SW480 (cell line): Measurements from ENCODE around the gene PRPF19.

Experiments used
- DNase-seq: peaks from one replicate; pipeline ENCODE4 v3.0.0-alpha.2; 2016; ENCODE audit warnings: low spot score

Gene PRPF19

DNA sequence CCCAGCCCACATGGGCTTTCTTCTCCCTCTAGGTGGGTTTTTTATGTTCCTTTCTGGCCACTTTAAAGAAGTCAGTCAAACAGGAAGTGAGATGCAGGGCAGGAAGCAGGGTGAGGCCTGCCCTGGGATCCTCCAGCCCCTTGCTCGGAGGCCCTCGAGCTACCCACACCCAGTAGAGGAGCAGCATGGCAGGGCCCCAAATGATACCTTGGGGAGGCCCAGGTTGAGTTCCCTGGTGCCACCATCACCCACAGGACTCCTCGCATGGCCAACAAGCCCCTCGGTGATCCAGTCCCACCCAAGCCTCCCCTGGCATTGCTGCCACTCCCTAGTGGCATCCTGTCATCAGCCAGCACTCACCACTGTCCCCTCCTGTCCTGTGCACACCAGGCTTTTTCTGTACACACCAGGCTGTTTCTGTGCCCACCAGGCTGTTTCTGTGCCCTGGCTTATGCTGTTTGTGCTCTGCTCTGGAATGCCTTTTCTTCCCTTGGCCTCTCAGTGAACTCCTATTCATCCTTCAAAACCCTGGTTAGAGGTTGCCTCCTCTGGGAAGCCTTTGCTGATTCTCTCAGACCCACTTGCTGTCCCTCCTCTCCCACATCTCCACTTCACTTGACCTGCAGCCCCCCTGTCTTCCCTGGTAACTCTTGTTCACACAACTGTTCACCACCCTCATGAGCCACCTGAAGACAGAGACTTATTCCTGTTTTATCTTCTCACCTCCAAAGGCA is 47.5 kb downstream of the PRPF19 start:
- DNase-seq: no peak

DNA sequence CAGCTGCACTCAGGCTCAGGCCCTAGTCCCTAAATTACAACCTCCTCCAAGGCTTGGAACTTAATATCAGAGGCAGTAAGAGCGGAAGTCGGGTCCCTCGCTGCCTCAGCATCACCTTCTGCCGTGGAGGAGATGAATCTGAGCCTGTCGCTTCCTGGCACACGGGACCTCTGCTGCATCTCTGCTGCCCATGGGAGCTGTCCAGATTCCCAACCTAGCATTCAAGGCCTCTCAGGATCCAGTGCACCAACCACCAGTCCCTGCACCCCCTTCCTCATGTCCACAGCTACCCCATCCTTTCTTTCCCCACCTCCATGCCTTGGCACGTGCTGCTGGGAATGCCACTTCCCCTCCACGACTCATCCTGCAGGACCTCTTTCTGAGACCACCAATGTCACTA is 48.1 kb downstream of the PRPF19 start:
- no peak for DNase-seq

DNA sequence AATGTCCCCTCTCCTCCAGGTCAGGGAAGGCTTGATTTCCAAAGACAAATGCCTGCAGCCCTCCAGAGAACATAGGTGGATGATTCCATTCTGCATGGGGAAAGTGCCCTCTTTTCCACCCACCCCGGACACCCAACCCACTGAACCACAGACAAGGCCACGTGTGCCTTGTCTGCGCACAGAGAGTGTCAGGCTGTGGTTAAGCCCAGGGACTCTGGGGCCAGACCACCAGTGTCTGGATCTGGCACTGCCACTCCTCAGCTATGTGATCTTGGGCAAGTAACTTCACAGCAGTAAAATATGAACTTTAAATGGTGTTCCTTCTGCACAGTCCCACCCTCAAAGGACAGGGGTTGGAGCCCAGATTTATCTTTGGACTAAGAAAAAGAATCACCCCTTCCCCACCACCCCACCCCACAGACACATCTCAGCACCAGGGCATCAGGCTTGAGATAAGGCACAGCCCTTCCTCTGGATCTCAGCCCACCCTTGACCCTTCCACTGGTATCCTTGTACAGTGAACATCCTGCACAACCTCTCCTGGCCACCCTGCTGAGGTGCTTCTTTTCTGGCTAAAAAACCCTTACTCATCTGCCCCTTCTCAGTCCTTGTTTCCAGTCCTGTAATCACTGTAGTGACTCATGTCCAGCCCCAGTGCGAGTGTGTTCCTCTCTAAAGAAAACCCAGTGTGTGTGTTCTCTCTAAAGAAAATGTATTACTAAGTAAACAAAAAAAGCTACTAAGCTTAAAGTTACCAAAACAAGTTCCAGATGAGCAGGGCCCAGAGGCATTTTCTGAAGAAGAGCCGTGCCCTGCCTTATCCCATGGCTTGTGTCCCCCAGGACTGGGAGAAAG is 48.8 kb downstream of the PRPF19 start:
- DNase-seq: no peak

DNA sequence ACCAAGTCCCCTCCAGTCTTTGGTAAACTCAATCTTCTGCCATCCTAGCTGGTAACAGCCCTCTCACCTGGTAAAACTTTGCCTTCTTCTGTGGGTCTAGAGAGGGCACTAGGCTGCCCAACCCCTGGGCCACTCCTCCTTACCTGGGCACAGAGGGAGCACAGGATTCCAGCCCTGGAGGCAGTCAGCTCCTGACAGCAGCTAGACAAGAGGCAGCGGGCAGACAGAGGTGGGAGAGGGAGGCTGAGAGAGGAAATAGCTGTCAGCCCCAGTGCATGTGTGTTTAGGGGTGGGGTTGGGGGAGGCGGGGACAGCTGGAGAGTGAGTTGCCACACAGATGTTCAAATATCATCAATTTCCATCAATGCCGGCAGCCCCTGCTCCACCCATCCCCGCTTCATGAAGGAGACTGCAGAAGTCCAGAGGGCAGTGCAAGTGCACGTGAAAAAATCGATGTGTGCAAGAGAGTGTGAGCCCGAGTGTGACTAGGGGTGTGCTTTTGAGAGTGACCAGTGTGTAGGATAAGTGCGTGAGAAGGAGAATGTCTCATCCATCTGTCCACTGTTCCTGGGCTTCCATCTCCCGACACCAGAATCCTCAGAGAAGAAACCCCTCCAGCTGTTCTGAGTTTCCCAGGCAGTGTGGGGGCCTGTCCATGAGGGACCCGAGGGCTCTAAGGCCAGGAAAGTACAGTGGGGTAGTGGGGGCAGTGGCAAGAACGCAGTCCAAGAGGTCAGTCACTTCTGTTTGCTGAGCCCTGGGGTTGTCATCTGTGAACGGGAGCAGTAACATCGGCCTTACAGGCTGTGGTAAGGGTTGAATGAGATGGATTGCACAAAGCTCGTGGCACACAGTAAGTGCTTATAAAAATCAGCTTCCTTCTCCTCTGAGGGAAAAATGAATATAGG is 50.4 kb downstream of the PRPF19 start, which contains the start of gene PTGDR2:
Gene PTGDR2 (minus strand): TSS at position 225 of the 908 bp plus-strand sequence. CDS start 2,228 bp downstream, outside the sequence.
- no peak for DNase-seq

DNA sequence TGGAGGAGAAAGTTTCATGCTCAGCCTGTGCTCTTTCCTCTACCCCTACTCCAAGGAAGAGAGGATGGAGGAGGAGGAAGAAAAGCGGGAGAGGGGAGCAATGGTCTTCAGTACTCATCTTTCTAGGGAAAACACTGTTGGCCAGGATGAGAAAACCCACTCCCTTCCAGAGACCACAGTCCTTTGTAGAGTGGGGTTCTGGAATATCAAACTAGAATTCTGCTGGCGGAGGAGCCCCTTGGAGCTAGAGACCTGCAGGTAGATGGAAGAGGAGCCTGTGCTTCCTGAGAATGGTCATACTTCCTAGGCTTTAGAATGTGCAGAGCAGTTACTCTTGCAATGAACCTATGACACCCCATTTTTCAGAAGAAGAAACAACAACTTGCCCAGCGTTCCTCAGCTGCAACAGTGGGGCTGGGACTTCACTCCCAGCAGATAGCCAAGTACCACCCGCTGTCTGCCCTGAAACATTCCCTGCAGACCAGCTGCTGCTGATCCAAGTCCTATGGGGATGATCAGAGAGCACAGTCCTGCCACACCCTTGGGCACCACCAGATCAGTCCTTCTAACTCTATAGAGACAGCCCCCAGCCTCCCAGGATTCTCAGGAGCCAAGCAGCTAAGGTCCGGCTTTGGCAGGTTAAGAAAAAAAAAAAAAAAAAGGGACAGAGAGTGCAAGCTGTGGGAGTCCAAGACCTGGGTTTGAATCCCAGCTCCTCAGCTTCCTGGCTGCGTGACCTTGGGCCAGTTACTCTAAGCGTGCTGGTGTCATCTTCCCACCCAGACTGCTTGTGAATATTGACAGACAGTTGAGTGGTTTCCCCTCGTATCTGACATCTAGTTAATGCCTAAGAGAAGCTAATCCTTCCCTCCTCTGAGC is 51.3 kb downstream of the PRPF19 start:
- DNase-seq: no peak

DNA sequence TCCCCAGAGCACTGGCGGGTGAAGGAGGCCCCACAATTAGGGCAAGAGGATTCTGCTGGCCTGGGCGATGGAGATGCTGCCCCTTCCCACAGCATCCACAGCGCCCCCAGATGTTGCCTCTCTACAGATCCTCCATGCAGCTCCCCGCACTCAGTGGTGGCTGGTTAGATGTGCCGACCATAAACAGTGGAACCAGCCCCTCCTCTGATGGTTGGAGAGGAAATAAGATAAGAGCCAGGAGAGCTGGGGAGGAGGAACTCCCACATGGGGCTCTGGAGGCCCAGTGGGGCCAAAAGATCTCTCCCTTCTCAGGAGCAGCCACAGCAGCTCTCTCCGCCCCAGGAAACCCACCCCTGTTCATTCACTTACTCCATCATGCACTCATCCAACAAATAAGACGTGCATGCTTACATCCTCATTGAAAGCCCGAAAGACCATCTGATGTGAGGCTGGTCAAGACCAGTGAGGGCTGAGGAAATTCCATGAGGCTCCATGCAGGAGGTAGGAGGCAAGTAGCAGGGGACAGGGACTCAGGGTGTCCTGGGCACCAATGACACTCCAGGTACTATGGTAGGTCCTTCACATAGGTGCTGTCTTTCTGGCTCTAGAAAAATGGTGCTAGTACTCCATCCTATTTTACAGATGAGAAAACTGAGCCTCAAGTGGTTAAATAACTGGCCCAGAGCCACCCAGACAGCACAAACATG is 52.1 kb downstream of the PRPF19 start:
- DNase-seq: no peak

DNA sequence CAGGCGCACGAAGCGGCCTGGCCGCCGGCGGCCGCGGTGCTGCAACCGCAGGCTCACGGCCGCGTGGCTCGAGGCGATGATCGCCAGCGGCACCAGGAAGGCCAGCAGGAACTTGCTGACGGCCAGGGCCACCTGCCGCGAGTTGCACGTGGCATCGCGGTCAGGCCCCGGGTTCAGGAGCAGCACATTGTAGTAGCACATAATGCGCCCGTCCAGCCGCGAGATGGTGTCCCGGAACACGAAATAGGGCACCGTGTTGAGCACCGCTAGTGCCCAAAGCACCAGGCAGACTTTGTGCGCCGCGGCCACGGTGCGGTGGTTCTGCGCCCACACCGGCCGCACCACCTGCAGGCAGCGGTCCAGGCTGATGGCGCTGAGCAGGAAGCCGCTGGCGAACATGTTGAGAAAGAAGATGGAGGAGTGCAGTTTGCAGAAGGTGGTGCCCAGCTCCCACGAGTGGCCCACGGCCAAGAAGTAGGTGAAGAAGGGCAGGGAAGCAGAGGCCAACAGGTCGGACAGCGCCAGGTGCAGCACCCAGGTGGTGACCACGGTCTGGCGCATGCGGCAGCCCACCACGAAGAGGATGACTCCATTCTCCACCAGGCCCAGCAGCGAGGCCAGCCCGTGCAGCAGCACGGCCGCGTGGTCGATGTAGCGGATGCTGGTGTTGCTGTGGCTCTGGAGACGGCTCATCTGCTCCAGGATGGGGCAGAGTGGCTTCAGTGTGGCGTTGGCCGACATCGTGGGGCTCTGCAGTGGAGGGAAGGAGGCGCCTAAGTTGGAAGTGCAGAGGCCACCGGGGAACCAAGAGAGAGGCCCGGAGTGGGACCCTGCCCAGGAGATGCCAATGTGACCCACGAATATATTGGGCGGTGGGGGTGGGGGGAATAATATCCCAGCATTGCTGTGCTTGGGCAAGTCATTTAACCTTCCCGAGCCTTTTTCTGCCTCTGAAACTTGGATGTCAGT is 53.1 kb downstream of the PRPF19 start:
- DNase-seq: no peak

DNA sequence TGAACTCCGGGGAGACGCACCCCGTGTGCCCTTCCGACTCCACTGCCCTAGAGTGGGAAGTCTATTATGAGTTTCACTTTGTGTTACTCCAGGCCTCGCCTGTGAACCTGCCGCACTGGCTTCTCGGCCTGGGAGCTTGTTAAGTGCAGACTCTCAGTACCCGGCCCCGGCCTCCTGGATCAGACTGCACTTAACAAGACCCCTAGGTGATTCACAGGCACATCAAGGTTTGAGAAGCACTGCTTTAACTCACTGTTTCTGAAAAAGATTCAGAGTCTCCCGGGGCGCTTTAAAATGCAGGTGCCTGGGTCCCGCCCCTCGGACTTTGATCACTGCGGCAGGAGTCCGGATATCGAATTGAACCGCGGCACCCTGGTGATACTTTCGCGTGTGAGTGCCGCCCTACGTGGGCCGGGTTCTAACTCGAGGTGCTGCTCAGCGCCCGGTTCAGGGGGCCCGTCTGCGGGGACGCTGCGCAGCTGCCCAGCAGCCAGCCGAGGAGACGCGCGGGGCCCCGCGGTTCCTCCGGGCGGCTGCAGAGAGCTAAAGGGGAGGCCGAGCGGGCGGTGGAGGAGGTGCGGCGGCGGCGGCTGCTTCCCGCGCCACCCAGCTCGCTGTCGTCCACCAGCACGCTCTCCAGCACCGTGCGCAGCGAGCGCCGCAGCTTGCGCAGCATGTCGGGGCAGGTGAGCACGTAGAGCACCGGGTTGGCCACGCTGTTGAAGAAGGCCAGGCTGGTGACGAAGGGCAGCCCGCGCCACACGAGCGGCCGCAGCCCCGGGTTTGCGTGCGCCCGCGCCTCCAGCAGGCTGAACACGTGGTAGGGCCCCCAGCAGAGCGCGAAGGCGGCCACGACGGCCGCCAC is 54.0 kb downstream of the PRPF19 start:
- DNase-seq: peak; percentile 61

DNA sequence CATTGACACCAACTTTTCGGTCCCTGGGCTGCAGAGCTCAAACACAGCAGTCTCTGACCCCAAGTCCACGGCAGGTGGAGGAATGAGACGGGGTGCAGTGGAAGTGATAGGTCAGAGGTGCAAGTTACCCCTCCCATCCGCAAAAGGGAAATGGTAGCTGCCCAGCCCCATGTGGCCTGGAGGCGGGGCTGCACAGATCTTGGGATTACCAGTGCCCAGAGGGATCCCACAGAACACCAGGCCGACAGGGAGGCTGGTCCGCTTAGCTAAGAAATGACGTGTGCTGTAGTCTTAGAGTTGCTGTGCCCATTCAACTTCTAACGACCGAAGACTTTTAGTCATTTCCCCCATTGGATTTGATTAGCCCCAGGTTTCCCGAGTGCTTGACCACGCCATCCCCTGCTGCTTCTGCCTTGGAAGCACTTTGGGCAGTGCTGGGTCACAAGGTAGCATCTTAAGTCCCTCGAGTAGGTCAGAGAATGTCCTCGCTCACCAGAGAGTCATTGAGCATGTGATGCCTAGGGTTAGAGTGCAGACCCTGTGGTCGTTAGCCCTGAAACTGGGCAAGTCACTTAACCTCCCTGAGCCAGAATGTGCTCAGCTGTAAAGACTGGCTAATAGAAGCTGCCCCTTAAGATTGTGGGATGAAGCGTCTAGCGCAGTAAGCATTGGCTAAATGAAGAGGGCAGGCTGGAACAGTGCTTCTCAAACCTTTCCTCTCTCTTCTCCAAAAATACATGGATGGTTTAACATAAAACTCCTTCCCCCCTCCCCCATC is 54.9 kb downstream of the PRPF19 start:
- no peak for DNase-seq

DNA sequence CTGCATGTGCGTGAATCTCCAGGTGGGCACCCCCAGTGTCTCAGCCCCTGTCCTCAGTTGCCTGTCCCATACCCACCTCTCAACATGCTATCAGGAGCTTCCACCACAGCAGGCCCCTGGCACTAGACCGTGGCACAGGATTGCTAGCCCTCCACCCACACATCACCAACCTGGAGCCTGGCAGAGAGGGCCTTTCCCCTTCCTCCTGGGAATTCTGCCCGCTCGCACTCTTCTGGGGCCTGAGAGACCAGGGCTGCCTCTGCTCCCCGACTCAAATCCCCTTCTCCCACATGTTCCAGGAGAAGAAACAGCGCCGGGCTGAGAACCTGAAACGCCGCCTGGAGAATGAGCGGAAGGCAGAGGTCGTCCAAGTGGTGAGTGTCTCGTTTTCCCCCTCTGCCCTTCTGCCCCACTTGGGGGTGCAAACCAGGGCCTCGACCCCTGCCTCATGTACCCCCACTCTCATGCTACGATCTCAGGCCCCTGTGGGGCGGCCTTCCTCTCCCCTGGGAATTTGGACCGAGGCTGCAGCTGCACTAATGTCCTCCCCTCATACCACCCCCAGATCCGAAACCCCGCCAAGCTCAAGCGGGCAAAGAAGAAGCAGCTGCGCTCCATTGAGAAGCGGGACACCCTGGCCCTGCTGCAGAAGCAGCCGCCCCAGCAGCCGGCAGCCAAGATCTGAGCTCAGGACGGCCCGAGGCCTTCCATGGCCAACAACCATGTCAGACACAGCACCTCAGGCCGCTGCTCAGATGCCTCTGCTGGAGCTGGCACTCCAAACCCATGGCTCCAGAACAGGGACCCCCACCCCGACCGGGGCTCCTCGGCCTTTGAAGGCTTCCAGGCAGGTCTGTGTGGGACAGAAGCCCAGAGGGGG is 56.5 kb downstream of the PRPF19 start:
- no peak for DNase-seq

DNA sequence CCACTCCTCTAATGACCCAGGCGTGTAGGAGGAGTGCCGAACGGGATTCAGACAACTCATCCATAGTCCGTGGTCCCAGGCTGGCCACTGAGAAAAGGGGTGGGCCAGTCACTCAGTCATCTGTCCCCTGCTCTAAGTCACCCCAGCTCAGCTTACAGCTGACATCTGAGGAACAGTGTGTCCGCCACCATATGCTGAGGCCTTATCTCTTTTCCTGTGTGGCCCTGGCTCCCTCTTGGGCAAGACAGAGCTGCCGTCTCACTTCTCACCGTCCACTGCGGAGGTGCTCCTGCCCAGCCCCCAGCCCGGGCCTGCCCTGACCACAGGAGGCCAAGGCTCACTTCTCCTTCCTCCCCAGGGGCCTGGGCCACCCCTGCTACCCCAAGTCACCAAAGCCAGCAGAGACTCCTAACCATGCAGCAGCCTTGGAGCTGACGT is 57.7 kb downstream of the PRPF19 start:
- DNase-seq: no peak

DNA sequence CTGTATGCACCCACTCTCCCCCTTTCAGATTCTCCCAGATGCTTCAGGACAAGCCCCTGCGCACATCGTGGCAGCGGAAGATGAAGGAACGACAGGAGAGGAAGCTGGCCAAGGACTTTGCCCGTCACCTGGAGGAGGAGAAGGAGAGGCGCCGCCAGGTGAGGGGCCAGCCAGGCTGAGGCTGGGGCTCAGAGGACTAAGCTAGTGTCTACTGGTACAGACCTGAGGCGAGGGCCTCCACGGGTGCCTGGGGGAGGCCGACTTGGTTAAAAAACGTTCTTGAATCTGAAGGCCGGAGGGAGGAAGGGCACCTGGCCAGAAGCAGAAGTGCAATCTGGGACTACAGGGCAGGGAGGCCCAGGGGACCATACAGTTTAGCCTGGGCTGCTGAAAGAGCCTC is 58.5 kb downstream of the PRPF19 start:
- DNase-seq: no peak

DNA sequence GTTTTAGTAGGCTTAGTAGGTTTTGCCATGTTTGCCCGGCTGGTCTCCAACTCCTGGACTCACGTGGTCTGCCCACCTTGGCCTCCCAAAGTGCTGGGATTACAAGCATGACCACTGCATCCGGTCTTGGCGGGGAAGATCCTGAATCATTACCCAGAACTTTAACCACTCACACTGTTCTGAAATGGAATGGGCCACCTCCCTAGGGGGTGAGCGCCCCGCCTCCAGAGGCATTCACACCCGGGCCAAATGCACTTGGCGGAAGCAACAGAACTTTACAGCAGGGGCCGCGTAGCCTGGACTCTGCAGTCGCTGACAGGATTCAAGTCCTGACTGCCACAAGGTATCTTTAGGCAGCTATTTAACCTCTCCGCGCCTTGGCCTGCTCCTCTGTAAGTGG is 59.1 kb downstream of the PRPF19 start:
- no peak for DNase-seq

DNA sequence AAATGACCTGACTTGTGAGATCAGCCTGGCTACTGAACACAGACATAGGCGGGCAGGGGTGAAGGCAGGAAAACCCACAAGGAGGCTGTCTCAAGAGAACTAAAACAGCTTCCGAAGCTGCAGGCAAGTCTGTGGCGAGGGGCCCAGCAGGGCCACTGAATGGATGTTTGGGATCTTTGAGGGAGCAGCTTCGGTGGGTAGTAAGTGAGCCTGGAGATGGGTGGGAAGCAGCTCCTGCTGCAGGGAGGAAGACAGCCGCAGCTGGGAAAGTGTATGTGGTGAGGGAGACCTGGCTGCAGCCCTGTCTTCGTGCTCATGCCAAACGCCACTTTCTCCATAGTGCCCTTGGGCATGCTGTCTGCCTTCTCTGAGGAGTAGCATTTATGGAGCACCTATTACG is 61.0 kb downstream of the PRPF19 start:
- DNase-seq: no peak

DNA sequence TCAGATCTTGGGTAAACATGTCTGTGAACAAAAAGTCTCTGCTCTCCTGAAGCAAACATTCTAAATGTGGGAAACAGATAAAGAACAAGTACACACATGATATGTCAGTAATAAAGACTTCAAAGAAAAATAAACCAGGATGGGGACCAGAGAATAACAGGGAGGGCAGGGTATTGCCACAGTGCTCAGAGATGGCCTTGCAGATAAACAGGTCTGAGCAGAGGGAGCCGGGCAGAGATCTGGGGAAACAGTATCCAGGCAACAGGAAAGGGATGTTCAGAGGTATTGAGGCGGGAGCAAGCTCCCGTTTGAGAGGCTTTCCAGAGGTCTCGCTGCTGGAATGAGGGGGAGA is 61.5 kb downstream of the PRPF19 start:
- no peak for DNase-seq

DNA sequence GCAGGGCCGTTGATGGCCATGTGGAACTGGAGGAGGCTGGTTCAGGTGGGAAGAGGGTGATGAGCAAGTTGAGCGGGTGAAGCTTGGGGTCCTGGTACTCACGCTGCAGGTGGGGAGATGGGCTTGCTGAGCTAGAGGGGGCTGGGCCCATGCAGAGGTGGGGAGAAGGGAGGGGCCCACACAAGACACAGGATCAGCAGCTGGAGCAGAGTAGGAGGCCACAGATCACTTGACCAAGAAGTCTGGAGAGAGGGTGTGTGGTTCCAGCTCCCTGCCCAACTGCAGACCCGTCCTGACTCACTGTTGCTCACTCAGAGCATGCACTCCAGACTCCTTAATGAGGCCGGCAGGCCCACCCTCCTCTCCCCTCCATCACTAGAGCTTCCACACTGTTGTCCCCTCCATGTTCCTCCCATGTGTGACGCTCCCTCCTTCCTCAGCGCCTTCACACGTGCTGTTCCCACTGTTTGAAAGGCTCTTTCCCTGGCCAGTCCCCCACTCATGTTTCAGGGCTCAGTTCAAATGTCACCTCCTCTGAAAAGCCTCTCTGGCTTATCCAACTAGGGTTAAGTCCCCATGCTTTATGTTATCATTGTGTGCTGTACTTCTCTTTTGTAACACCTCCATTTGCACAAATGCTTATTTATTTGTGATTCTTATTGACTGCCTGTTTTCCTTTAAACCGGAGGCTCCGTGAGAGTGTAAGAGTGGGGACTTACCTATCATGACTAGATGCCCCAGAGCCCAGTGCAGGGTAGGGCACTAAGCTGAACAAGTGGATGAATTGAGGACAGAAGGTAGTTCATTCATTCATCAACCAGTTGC is 62.1 kb downstream of the PRPF19 start:
- DNase-seq: no peak
